NB4 (cell line): ENCODE results near the gene EAF1.

Experiments used
- POLR2A ChIP-seq: IDR thresholded peaks from 2 replicates; pipeline ENCODE4 v1.6.1; 2011; ENCODE audit warnings: mild to moderate bottlenecking; ENCODE audit not compliant: insufficient read length; ENCODE audit errors: extremely low read depth
- TF ChIP-seq, protein P1 (sequence below): IDR thresholded peaks from one replicate; pipeline ENCODE4 v1.5.1; 2012; ENCODE audit warnings: low read depth, low read length
- TF ChIP-seq, protein P2 (sequence below): IDR thresholded peaks from 2 replicates; pipeline ENCODE4 v1.6.1; 2011; ENCODE audit warnings: low read depth, low read length

DNA sequence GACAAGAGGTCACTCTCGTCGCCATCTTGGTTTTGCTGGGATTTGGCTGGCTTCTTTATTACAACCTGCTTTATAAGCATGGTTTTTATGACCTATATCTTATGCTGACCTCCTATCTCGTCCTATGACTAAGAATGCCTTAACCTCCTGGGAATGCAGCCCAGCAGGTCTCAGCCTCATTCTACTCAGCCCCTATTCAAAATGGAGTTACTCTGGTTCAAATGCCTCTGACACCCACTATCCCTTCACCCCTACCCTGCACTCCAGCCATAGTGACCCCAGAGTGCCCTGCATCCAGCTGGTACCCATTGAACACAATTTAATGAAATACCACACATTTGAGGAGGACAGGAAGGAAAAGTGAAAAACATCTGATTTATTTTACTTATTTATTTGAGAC lies 23.4 kb upstream of the EAF1 start:
- TF ChIP-seq, protein P1, sequence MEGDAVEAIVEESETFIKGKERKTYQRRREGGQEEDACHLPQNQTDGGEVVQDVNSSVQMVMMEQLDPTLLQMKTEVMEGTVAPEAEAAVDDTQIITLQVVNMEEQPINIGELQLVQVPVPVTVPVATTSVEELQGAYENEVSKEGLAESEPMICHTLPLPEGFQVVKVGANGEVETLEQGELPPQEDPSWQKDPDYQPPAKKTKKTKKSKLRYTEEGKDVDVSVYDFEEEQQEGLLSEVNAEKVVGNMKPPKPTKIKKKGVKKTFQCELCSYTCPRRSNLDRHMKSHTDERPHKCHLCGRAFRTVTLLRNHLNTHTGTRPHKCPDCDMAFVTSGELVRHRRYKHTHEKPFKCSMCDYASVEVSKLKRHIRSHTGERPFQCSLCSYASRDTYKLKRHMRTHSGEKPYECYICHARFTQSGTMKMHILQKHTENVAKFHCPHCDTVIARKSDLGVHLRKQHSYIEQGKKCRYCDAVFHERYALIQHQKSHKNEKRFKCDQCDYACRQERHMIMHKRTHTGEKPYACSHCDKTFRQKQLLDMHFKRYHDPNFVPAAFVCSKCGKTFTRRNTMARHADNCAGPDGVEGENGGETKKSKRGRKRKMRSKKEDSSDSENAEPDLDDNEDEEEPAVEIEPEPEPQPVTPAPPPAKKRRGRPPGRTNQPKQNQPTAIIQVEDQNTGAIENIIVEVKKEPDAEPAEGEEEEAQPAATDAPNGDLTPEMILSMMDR = no peak
- TF ChIP-seq, protein P2, sequence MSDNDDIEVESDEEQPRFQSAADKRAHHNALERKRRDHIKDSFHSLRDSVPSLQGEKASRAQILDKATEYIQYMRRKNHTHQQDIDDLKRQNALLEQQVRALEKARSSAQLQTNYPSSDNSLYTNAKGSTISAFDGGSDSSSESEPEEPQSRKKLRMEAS = no peak
- TF ChIP-seq POLR2A = no peak
